Measurements from ENCODE around the gene TMTC2.

TMTC2 gene

GRCh38 chr12:83036847-83037246 lies 350.1 kb downstream of the TMTC2 start:
- no peak for DNase-seq

GRCh38 chr12:83039413-83039812 lies 352.7 kb downstream of the TMTC2 start:
- DNase-seq, result no peak

GRCh38 chr12:83040339-83040738 lies 353.6 kb downstream of the TMTC2 start:
- no peak for DNase-seq

- DNase-seq, result no peak
These were observed 354.3 kb downstream of the TMTC2 start for GRCh38 chr12:83040991-83041390.

GRCh38 chr12:83042441-83043200 lies 355.9 kb downstream of the TMTC2 start:
- DNase-seq, result no peak

GRCh38 chr12:83044736-83045135 lies 358.0 kb downstream of the TMTC2 start:
- DNase-seq, result no peak

- DNase-seq, result no peak
These were observed 359.3 kb downstream of the TMTC2 start for GRCh38 chr12:83046019-83046418.

GRCh38 chr12:83049306-83049705 lies 362.6 kb downstream of the TMTC2 start:
- DNase-seq, result no peak

GRCh38 chr12:83052890-83053541 lies 366.3 kb downstream of the TMTC2 start:
- no peak for DNase-seq

- DNase-seq, result no peak
These were observed 370.7 kb downstream of the TMTC2 start for GRCh38 chr12:83057436-83057835.

GRCh38 chr12:83059107-83059506 lies 372.4 kb downstream of the TMTC2 start:
- DNase-seq, result no peak

- no peak for DNase-seq
These were observed 378.9 kb downstream of the TMTC2 start for GRCh38 chr12:83065562-83065961.

GRCh38 chr12:83067981-83068380 lies 381.3 kb downstream of the TMTC2 start:
- no peak for DNase-seq

- no peak for DNase-seq
These were observed 387.7 kb downstream of the TMTC2 start for GRCh38 chr12:83074358-83074894.

- DNase-seq, result no peak
These were observed 388.8 kb downstream of the TMTC2 start for GRCh38 chr12:83075471-83075870.

- DNase-seq, result no peak
These were observed 390.3 kb downstream of the TMTC2 start for GRCh38 chr12:83077041-83077440.

- DNase-seq, result no peak
These were observed 396.1 kb downstream of the TMTC2 start for GRCh38 chr12:83082690-83083276.

GRCh38 chr12:83083616-83084015 lies 396.9 kb downstream of the TMTC2 start:
- DNase-seq, result no peak

- DNase-seq, result no peak
These were observed 398.0 kb downstream of the TMTC2 start for GRCh38 chr12:83084516-83085234.

GRCh38 chr12:83086023-83086422 lies 399.3 kb downstream of the TMTC2 start:
- no peak for DNase-seq

- DNase-seq, result no peak
These were observed 402.9 kb downstream of the TMTC2 start for GRCh38 chr12:83089575-83089974.

- no peak for DNase-seq
These were observed 405.4 kb downstream of the TMTC2 start for GRCh38 chr12:83092129-83092528.

GRCh38 chr12:83092606-83093005 lies 405.9 kb downstream of the TMTC2 start:
- no peak for DNase-seq

Measured in DMS 273 treated with DMSO at 0.1 percent for 48 hours (cell line).